Effector memory CD4-positive, alpha-beta T cell (primary cell): ENCODE data around the gene IGFBP2.

Experiments
- DNase-seq, 3 donors: peaks; one replicate each; pipeline ENCODE4 v3.0.0-alpha.2; 2020
- H3K27ac ChIP-seq: 2 replicates; pipeline ENCODE4 v1.7.0; 2013; ENCODE audit warnings: mild to moderate bottlenecking, low read length, moderate library complexity; ENCODE audit not compliant: insufficient read depth, poor library complexity, severe bottlenecking
- H3K27me3 ChIP-seq: replicated peaks from 2 replicates; pipeline ENCODE4 v1.7.0; 2013; ENCODE audit warnings: mild to moderate bottlenecking, low read length; ENCODE audit not compliant: insufficient read depth, control insufficient read depth, poor library complexity, severe bottlenecking
- H3K36me3 ChIP-seq: 2 replicates; pipeline ENCODE4 v1.7.0; 2013; ENCODE audit warnings: mild to moderate bottlenecking, low read length, moderate library complexity; ENCODE audit not compliant: control insufficient read depth, insufficient read depth
- H3K4me1 ChIP-seq: 2 replicates; pipeline ENCODE4 v1.7.0; 2013; ENCODE audit warnings: low read length, mild to moderate bottlenecking; ENCODE audit not compliant: control insufficient read depth, insufficient read depth, poor library complexity, severe bottlenecking
- H3K4me3 ChIP-seq: 2 replicates; pipeline ENCODE4 v1.7.0; 2013; ENCODE audit warnings: low read length, low read depth, mild to moderate bottlenecking; ENCODE audit not compliant: insufficient read depth, poor library complexity, severe bottlenecking
- H3K9me3 ChIP-seq: 2 replicates; pipeline ENCODE4 v1.7.0; 2013; ENCODE audit warnings: mild to moderate bottlenecking, low read length, moderate library complexity; ENCODE audit not compliant: control insufficient read depth

Gene IGFBP2

DNA sequence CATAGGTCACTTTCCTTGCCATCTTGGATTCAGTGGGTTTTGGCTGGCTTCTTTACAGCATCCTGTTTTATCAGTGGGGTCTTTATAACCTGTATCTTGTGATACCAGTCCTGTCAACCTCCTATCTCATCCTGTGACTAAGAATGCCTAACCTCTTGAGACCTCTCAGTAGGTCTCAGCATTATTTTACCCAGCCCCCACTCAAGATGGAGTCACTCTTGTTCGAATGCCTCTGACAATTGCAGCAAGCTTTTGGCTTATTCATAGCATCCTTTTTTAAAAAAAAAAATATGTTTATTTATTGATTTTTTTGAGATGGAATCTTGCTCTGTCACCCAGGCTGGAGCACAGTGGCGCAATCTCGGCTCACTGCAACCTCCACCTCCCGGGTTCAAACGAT, 24.7 kb upstream of the IGFBP2 start:
- no peaks in the 10 kb centered on the region for H3K27me3 ChIP-seq

DNA sequence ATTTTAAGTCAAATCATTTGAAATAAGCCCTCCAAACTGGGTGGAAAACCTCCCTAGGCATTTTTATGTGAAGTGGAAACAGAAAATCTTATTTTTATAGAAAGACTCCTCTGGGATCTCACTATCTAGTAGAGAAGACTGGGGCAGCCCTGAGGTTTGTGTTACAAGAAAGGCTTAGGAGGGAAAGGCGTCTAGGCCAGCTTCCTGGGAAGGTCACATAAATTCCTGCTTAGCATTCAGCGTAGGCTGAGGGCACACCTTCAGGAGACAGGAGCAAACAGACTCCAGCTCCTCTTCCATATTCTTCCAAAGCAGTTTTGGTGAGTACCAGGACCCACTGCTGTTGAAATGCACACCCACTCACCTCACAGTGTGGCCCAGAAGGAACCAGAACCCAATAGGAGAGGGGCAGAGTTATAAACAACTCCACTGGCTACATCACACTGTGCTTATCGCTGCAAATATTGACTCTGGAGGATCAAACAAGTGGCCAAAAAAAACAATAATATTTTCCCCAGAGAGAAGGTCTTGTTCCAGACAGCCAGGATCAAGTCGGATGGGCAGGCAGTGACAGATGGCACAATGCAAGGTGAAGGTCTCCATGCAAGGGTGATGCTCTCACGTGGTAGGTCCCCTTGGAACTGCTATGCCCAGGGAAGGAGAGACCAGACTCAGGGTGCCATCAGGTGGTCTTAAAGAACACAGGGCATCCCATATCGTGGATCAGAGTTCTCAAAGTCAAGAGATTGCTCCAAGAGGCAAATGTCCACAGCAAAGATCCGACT, 17.7 kb upstream of the IGFBP2 start:
- no peaks in the 10 kb centered on the region for H3K9me3 ChIP-seq
- no peaks in the 10 kb centered on the region for H3K4me1 ChIP-seq
- H3K27me3 ChIP-seq = no peaks in the 10 kb centered on the region
- no peaks in the 10 kb centered on the region for H3K36me3 ChIP-seq
- H3K4me3 ChIP-seq = no peak overlapping the region
- H3K27ac ChIP-seq = no peak overlapping the region
- DNase-seq = no peak

More for the DNA sequence above, 24.7 kb upstream of the IGFBP2 start:
- no peak for DNase-seq
- H3K4me1 ChIP-seq = no peaks in the 10 kb centered on the region
- no peaks in the 10 kb centered on the region for H3K9me3 ChIP-seq
- H3K4me3 ChIP-seq = no peak overlapping the region
- H3K36me3 ChIP-seq = no peaks in the 10 kb centered on the region
- no peak overlapping the region for H3K27ac ChIP-seq

- Histone ChIP-seq H3K36me3 (no peaks in the 10 kb centered on the region), H3K9me3 (no peaks in the 10 kb centered on the region), H3K27ac (no peak overlapping the region), H3K27me3 (no peaks in the 10 kb centered on the region), H3K4me3 (no peak overlapping the region), H3K4me1 (no peaks in the 10 kb centered on the region)
- no peak for DNase-seq
Measured at GRCh38 chr2:216616083-216616678, 17.0 kb upstream of the IGFBP2 start.

- no peaks in the 10 kb centered on the region for H3K36me3 ChIP-seq
- no peaks in the 10 kb centered on the region for H3K4me1 ChIP-seq
- no peak overlapping the region for H3K27ac ChIP-seq
- H3K9me3 ChIP-seq = no peaks in the 10 kb centered on the region
- H3K27me3 ChIP-seq = no peaks in the 10 kb centered on the region
- no peak for DNase-seq
- H3K4me3 ChIP-seq = no peak overlapping the region
Measured at GRCh38 chr2:216617159-216617815, 15.9 kb upstream of the IGFBP2 start.

- Histone ChIP-seq H3K36me3 (no peaks in the 10 kb centered on the region), H3K9me3 (no peaks in the 10 kb centered on the region), H3K4me3 (no peak overlapping the region), H3K4me1 (no peaks in the 10 kb centered on the region), H3K27me3 (no peaks in the 10 kb centered on the region), H3K27ac (no peak overlapping the region)
- no peak for DNase-seq
Measured at GRCh38 chr2:216618785-216619184, 14.4 kb upstream of the IGFBP2 start.

- no peak for DNase-seq
- no peaks in the 10 kb centered on the region for H3K9me3 ChIP-seq
- H3K36me3 ChIP-seq = no peaks in the 10 kb centered on the region
- no peaks in the 10 kb centered on the region for H3K27me3 ChIP-seq
- no peak overlapping the region for H3K27ac ChIP-seq
- no peaks in the 10 kb centered on the region for H3K4me1 ChIP-seq
- H3K4me3 ChIP-seq = no peak overlapping the region
Measured at GRCh38 chr2:216619411-216620393, 13.5 kb upstream of the IGFBP2 start.

GRCh38 chr2:216620786-216621185, 12.4 kb upstream of the IGFBP2 start:
- no peaks in the 10 kb centered on the region for H3K27me3 ChIP-seq
- H3K4me3 ChIP-seq = no peak overlapping the region
- no peaks in the 10 kb centered on the region for H3K36me3 ChIP-seq
- DNase-seq = no peak
- H3K4me1 ChIP-seq = no peaks in the 10 kb centered on the region
- no peak overlapping the region for H3K27ac ChIP-seq
- H3K9me3 ChIP-seq = no peaks in the 10 kb centered on the region

- H3K27me3 ChIP-seq = no peaks in the 10 kb centered on the region
- no peak for DNase-seq
- H3K27ac ChIP-seq = no peak overlapping the region
- H3K9me3 ChIP-seq = no peaks in the 10 kb centered on the region
- H3K4me1 ChIP-seq = no peaks in the 10 kb centered on the region
- H3K4me3 ChIP-seq = no peak overlapping the region
- no peaks in the 10 kb centered on the region for H3K36me3 ChIP-seq
Measured at GRCh38 chr2:216621292-216621691, 11.9 kb upstream of the IGFBP2 start.

DNA sequence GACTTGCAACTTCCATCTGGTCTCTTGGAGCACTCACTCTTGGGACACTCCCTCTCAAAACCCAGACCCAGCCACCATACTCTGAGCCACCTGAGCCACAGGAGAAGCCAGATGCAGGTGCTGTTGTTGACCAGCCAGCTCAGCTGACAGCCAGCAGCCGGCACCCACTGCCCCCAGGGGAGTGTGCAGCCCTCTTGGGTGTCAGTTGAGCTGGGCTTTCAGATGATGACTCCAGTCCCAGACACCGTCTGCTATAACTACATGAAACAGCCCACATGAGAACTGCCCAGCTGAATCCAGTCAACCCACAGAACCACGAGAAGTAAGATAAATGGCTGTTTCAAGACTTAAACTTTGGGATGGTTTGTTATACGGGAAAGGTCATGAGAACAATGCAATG, 10.7 kb upstream of the IGFBP2 start:
- H3K27me3 ChIP-seq = no peaks in the 10 kb centered on the region
- no peaks in the 10 kb centered on the region for H3K4me1 ChIP-seq

More for the DNA sequence above, 10.7 kb upstream of the IGFBP2 start:
- H3K9me3 ChIP-seq = no peaks in the 10 kb centered on the region
- no peak for DNase-seq
- H3K27ac ChIP-seq = no peak overlapping the region
- no peaks in the 10 kb centered on the region for H3K36me3 ChIP-seq
- H3K4me3 ChIP-seq = no peak overlapping the region
